IPS-20b (cell line): ENCODE measurements around the gene WDR5.

Experiments used
- H3K27ac ChIP-seq: one replicate; pipeline ENCODE4 v1.5.1; 2013; ENCODE audit warnings: low read length
- H3K27me3 ChIP-seq: 2 replicates; pipeline ENCODE4 v1.6.1; 2013; ENCODE audit warnings: mild to moderate bottlenecking, low read length, inconsistent platforms; ENCODE audit not compliant: insufficient read depth
- H3K36me3 ChIP-seq: 2 replicates; pipeline ENCODE4 v1.6.1; 2013; ENCODE audit warnings: low read depth, mild to moderate bottlenecking, inconsistent platforms, low read length, moderate library complexity; ENCODE audit not compliant: insufficient read depth
- H3K4me1 ChIP-seq: 2 replicates; pipeline ENCODE4 v1.6.1; 2013; ENCODE audit warnings: mild to moderate bottlenecking, control low read depth, inconsistent platforms, low read length, moderate library complexity; ENCODE audit not compliant: insufficient read depth
- H3K4me3 ChIP-seq: 2 replicates; pipeline ENCODE4 v1.5.1; 2013; ENCODE audit warnings: mild to moderate bottlenecking, low read length, inconsistent platforms
- H3K9ac ChIP-seq: 2 replicates; pipeline ENCODE4 v1.6.1; 2013; ENCODE audit warnings: low read depth, mild to moderate bottlenecking, inconsistent platforms, low read length, moderate library complexity
- H3K9me3 ChIP-seq: 2 replicates; pipeline ENCODE4 v1.6.1; 2013; ENCODE audit warnings: mild to moderate bottlenecking, low read depth, low read length, inconsistent platforms; ENCODE audit not compliant: insufficient read depth

The WDR5 gene

GRCh38 chr9:134171316-134172197 lies 35.7 kb downstream of the WDR5 start:
- Histone ChIP-seq H3K36me3 (no peaks in the 10 kb centered on the region), H3K9me3 (no peaks in the 10 kb centered on the region), H3K27me3 (no peaks in the 10 kb centered on the region; the same call in 1 of the 2 replicates), H3K4me1 (no peaks in the 10 kb centered on the region), H3K9ac (no peak overlapping the region), H3K27ac (no peak overlapping the region), H3K4me3 (no peak overlapping the region)

- H3K4me3 ChIP-seq: no peak overlapping the region
- no peaks in the 10 kb centered on the region for H3K4me1 ChIP-seq
- H3K9me3 ChIP-seq: no peaks in the 10 kb centered on the region
- no peaks in the 10 kb centered on the region for H3K36me3 ChIP-seq
- H3K27ac ChIP-seq: no peak overlapping the region
- H3K27me3 ChIP-seq: no peaks in the 10 kb centered on the region; the same call in 1 of the 2 replicates
- H3K9ac ChIP-seq: no peak overlapping the region
Observed at GRCh38 chr9:134172198-134173126, 36.6 kb downstream of the WDR5 start.

- H3K9ac ChIP-seq: no peak overlapping the region
- no peaks in the 10 kb centered on the region; the same call in 1 of the 2 replicates for H3K27me3 ChIP-seq
- no peak overlapping the region for H3K4me3 ChIP-seq
Observed at GRCh38 chr9:134173127-134174072, 37.5 kb downstream of the WDR5 start.

GRCh38 chr9:134174073-134174449 lies 38.2 kb downstream of the WDR5 start:
- Histone ChIP-seq H3K4me3 (no peak overlapping the region), H3K27ac (no peak overlapping the region), H3K4me1 (no peaks in the 10 kb centered on the region), H3K9ac (no peak overlapping the region), H3K9me3 (no peaks in the 10 kb centered on the region), H3K36me3 (no peaks in the 10 kb centered on the region), H3K27me3 (no peaks in the 10 kb centered on the region; the same call in 1 of the 2 replicates)

More at GRCh38 chr9:134173127-134174072, 37.5 kb downstream of the WDR5 start:
- no peaks in the 10 kb centered on the region for H3K36me3 ChIP-seq
- no peaks in the 10 kb centered on the region for H3K9me3 ChIP-seq
- H3K4me1 ChIP-seq: no peaks in the 10 kb centered on the region
- no peak overlapping the region for H3K27ac ChIP-seq

- no peaks in the 10 kb centered on the region for H3K36me3 ChIP-seq
- H3K9ac ChIP-seq: no peak overlapping the region
- H3K27me3 ChIP-seq: no peaks in the 10 kb centered on the region; the same call in 1 of the 2 replicates
- H3K9me3 ChIP-seq: no peaks in the 10 kb centered on the region
- no peaks in the 10 kb centered on the region for H3K4me1 ChIP-seq
- no peak overlapping the region for H3K27ac ChIP-seq
- H3K4me3 ChIP-seq: no peak overlapping the region
Observed at GRCh38 chr9:134174526-134175290, 38.8 kb downstream of the WDR5 start.

- Histone ChIP-seq H3K27ac (no peak overlapping the region), H3K4me1 (no peaks in the 10 kb centered on the region), H3K9me3 (no peaks in the 10 kb centered on the region), H3K4me3 (no peak overlapping the region), H3K27me3 (no peaks in the 10 kb centered on the region; the same call in 1 of the 2 replicates), H3K36me3 (no peaks in the 10 kb centered on the region), H3K9ac (no peak overlapping the region)
Observed at GRCh38 chr9:134175291-134175807, 39.5 kb downstream of the WDR5 start.

GRCh38 chr9:134175808-134176598 lies 40.1 kb downstream of the WDR5 start:
- Histone ChIP-seq H3K36me3 (no peaks in the 10 kb centered on the region), H3K4me3 (no peak overlapping the region), H3K27ac (no peak overlapping the region), H3K9ac (no peak overlapping the region), H3K9me3 (no peaks in the 10 kb centered on the region), H3K27me3 (no peaks in the 10 kb centered on the region; the same call in 1 of the 2 replicates), H3K4me1 (no peaks in the 10 kb centered on the region)

- H3K4me1 ChIP-seq: no peaks in the 10 kb centered on the region
- H3K36me3 ChIP-seq: no peaks in the 10 kb centered on the region
- H3K27ac ChIP-seq: no peak overlapping the region
- H3K4me3 ChIP-seq: no peak overlapping the region
- H3K9ac ChIP-seq: no peak overlapping the region
- H3K9me3 ChIP-seq: no peaks in the 10 kb centered on the region
- no peaks in the 10 kb centered on the region; the same call in 1 of the 2 replicates for H3K27me3 ChIP-seq
Observed at GRCh38 chr9:134176599-134176968, 40.7 kb downstream of the WDR5 start.

GRCh38 chr9:134177186-134177585 lies 41.3 kb downstream of the WDR5 start:
- Histone ChIP-seq H3K4me3 (no peak overlapping the region), H3K9ac (no peak overlapping the region), H3K27ac (no peak overlapping the region), H3K4me1 (no peaks in the 10 kb centered on the region), H3K9me3 (no peaks in the 10 kb centered on the region), H3K27me3 (no peaks in the 10 kb centered on the region; the same call in 1 of the 2 replicates), H3K36me3 (no peaks in the 10 kb centered on the region)
